HepG2 (cell line): ENCODE measurements around the gene SOST. TPM values are rescaled to one million over a fixed set of nuclear protein-coding genes. Genes with fewer than 3 reads are reported as not detected.
A peak's percentile ranks its signal among the peaks of the same experiment; 100 is the strongest.

ENCODE experiments used
- HMG20A ChIP-seq: IDR thresholded peaks from 2 replicates; pipeline ENCODE4 v1.6.1; 2016; ENCODE audit warnings: borderline replicate concordance
- MAFF ChIP-seq: IDR thresholded peaks from 2 replicates; pipeline ENCODE4 v1.6.1; 2011; ENCODE audit warnings: low read depth, low read length, improper control_type of control experiment
- PREB ChIP-seq: sonication (generic); formaldehyde crosslinking; IDR thresholded peaks from 2 replicates; pipeline ENCODE4 v1.4.0; 2020; ENCODE audit warnings: missing genetic modification reagents
- RFXAP ChIP-seq: sonication (generic); formaldehyde crosslinking; IDR thresholded peaks from 2 replicates; pipeline ENCODE4 v1.4.0; 2020; ENCODE audit warnings: missing genetic modification reagents, borderline replicate concordance
- SP5 ChIP-seq: IDR thresholded peaks from 2 replicates; pipeline ENCODE4 v1.6.1; 2016; ENCODE audit warnings: low read depth, borderline replicate concordance
- STAG1 ChIP-seq: sonication (generic); formaldehyde crosslinking; IDR thresholded peaks from 2 replicates; pipeline ENCODE4 v1.4.0; 2020; ENCODE audit warnings: missing genetic modification reagents
- TEF ChIP-seq: sonication (generic); formaldehyde crosslinking; IDR thresholded peaks from 2 replicates; pipeline ENCODE4 v1.5.0; 2020; ENCODE audit warnings: missing genetic modification reagents
- YEATS2 ChIP-seq: sonication (generic); formaldehyde crosslinking; IDR thresholded peaks from 2 replicates; pipeline ENCODE4 v1.4.0; 2020; ENCODE audit warnings: missing genetic modification reagents, borderline replicate concordance
- ZNF121 ChIP-seq: sonication (generic); formaldehyde crosslinking; IDR thresholded peaks from 2 replicates; pipeline ENCODE4 v1.5.0; 2020; ENCODE audit warnings: mild to moderate bottlenecking, missing genetic modification reagents
- ZNF205 ChIP-seq: IDR thresholded peaks from 2 replicates; pipeline ENCODE4 v1.6.1; 2018; ENCODE audit warnings: missing biosample characterization, missing genetic modification reagents
- ZNF276 ChIP-seq: sonication (generic); formaldehyde crosslinking; IDR thresholded peaks from 2 replicates; pipeline ENCODE4 v1.4.0; 2020; ENCODE audit warnings: mild to moderate bottlenecking, low read depth, missing genetic modification reagents
- ZNF768 ChIP-seq: sonication (generic); formaldehyde crosslinking; IDR thresholded peaks from 2 replicates; pipeline ENCODE4 v1.4.0; 2020; ENCODE audit warnings: missing genetic modification reagents
- polyA plus RNA-seq, 8 experiments: library from polyadenylated mRNA; depleted of rRNA in 3 of 8; stranded (reverse) in 7 of 8; unstranded in 1 of 8; fragments of >200 nt; fragmentation: Illumina TruSeq in 4 of 8; extraction: Trizol in 4 of 8; gene quantifications; 2 replicates each; pipeline versions ENCODE4 v1.2.1 to v1.2.3, GENCODE V29; 2011 to 2016; ENCODE audit warnings: low read depth in 4 of 8, missing spikeins in 1 of 8, mixed read lengths in 1 of 8; ENCODE audit not compliant: insufficient read depth in 1 of 8
- total RNA-seq, 5 experiments: library from RNA; depleted of rRNA; stranded (reverse); fragments of >200 nt; fragmentation: Illumina TruSeq; extraction: Trizol; gene quantifications; 2 replicates each; pipeline ENCODE4 v1.2.3, GENCODE V29; 2016; ENCODE audit warnings: low read depth in 1 of 5
- TF ChIP-seq, protein P1 (sequence below): sonication (generic); formaldehyde crosslinking; IDR thresholded peaks from 2 replicates; pipeline ENCODE4 v1.9.0; 2021; ENCODE audit warnings: missing genetic modification reagents, mild to moderate bottlenecking, borderline replicate concordance
- TF ChIP-seq, protein P2 (sequence below): sonication (generic); formaldehyde crosslinking; IDR thresholded peaks from 2 replicates; pipeline ENCODE4 v1.5.0; 2020; ENCODE audit warnings: mild to moderate bottlenecking, missing genetic modification reagents, borderline replicate concordance
- TF ChIP-seq, protein P3 (sequence below): sonication (generic); formaldehyde crosslinking; IDR thresholded peaks from 2 replicates; pipeline ENCODE4 v1.5.1; 2020; ENCODE audit warnings: missing genetic modification reagents, mild to moderate bottlenecking, borderline replicate concordance
- TF ChIP-seq, protein P4 (sequence below): sonication (generic); formaldehyde crosslinking; IDR thresholded peaks from 2 replicates; pipeline ENCODE4 v1.8.1; 2023; ENCODE audit warnings: missing genetic modification reagents, mild to moderate bottlenecking, borderline replicate concordance

The SOST gene
- total and polyA plus RNA-seq, 2 of the 13 experiments (the other 11 are each of a cell fraction or from before 2014, with no cell fraction given), result not detected

- TF ChIP-seq, protein P1, sequence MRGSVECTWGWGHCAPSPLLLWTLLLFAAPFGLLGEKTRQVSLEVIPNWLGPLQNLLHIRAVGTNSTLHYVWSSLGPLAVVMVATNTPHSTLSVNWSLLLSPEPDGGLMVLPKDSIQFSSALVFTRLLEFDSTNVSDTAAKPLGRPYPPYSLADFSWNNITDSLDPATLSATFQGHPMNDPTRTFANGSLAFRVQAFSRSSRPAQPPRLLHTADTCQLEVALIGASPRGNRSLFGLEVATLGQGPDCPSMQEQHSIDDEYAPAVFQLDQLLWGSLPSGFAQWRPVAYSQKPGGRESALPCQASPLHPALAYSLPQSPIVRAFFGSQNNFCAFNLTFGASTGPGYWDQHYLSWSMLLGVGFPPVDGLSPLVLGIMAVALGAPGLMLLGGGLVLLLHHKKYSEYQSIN (CRISPR knock-in tag), result no peak
- TF ChIP-seq, protein P2, sequence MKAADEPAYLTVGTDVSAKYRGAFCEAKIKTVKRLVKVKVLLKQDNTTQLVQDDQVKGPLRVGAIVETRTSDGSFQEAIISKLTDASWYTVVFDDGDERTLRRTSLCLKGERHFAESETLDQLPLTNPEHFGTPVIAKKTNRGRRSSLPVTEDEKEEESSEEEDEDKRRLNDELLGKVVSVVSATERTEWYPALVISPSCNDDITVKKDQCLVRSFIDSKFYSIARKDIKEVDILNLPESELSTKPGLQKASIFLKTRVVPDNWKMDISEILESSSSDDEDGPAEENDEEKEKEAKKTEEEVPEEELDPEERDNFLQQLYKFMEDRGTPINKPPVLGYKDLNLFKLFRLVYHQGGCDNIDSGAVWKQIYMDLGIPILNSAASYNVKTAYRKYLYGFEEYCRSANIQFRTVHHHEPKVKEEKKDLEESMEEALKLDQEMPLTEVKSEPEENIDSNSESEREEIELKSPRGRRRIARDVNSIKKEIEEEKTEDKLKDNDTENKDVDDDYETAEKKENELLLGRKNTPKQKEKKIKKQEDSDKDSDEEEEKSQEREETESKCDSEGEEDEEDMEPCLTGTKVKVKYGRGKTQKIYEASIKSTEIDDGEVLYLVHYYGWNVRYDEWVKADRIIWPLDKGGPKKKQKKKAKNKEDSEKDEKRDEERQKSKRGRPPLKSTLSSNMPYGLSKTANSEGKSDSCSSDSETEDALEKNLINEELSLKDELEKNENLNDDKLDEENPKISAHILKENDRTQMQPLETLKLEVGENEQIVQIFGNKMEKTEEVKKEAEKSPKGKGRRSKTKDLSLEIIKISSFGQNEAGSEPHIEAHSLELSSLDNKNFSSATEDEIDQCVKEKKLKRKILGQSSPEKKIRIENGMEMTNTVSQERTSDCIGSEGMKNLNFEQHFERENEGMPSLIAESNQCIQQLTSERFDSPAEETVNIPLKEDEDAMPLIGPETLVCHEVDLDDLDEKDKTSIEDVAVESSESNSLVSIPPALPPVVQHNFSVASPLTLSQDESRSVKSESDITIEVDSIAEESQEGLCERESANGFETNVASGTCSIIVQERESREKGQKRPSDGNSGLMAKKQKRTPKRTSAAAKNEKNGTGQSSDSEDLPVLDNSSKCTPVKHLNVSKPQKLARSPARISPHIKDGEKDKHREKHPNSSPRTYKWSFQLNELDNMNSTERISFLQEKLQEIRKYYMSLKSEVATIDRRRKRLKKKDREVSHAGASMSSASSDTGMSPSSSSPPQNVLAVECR (CRISPR knock-in tag), result peak; percentile 92
- TF ChIP-seq ZNF276, result 0 out of 2 replicates have a peak, but pooled peaks have one; percentile 66
- TF ChIP-seq TEF (CRISPR knock-in tag), result peak; percentile 75; the same call in 1 of the 2 replicates
- TF ChIP-seq, protein P3, sequence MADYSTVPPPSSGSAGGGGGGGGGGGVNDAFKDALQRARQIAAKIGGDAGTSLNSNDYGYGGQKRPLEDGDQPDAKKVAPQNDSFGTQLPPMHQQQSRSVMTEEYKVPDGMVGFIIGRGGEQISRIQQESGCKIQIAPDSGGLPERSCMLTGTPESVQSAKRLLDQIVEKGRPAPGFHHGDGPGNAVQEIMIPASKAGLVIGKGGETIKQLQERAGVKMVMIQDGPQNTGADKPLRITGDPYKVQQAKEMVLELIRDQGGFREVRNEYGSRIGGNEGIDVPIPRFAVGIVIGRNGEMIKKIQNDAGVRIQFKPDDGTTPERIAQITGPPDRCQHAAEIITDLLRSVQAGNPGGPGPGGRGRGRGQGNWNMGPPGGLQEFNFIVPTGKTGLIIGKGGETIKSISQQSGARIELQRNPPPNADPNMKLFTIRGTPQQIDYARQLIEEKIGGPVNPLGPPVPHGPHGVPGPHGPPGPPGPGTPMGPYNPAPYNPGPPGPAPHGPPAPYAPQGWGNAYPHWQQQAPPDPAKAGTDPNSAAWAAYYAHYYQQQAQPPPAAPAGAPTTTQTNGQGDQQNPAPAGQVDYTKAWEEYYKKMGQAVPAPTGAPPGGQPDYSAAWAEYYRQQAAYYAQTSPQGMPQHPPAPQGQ (CRISPR knock-in tag), result no peak
- no peak for TF ChIP-seq MAFF
- TF ChIP-seq STAG1, result no peak; the same call in 1 of the 2 replicates
- 0 out of 2 replicates have a peak, but pooled peaks have one; percentile 69 for TF ChIP-seq PREB
- peak; percentile 59 for TF ChIP-seq SP5 (CRISPR knock-in tag)
- TF ChIP-seq ZNF205, result peak; percentile 63
- TF ChIP-seq, protein P4, sequence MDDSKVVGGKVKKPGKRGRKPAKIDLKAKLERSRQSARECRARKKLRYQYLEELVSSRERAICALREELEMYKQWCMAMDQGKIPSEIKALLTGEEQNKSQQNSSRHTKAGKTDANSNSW (CRISPR knock-in tag), result 0 out of 2 replicates have a peak, but pooled peaks have one; percentile 28
- TF ChIP-seq RFXAP, result peak; percentile 91
- TF ChIP-seq HMG20A (CRISPR knock-in tag), result peak; percentile 22; the same call in 1 of the 2 replicates
- no peak; the same call in 1 of the 2 replicates for TF ChIP-seq ZNF768 (CRISPR knock-in tag)
- no peak; the same call in none of the 2 replicates for TF ChIP-seq YEATS2
- 0 out of 2 replicates have a peak, but pooled peaks have one; percentile 5 for TF ChIP-seq ZNF121 (CRISPR knock-in tag)
These were observed 19.9 kb upstream of the SOST start, which contains the start of gene DUSP3 (continued) for GRCh38 chr17:43778337-43779144.
